OCI-LY1 (cell line): ENCODE data around the gene POLR3A.

Experiments used
- H2AFZ ChIP-seq: fragments of 200-600 bp; sonication (generic), shearing (Covaris generic); 2 replicates; pipeline ENCODE4 v1.6.0; 2014; ENCODE audit warnings: antibody characterized with exemption, mild to moderate bottlenecking, low read length
- H3F3A ChIP-seq: fragments of 200-600 bp; sonication (generic), shearing (Covaris generic); 2 replicates; pipeline ENCODE4 v1.6.0; 2014; ENCODE audit warnings: mild to moderate bottlenecking, antibody characterized with exemption, low read length, moderate library complexity; ENCODE audit not compliant: insufficient read depth
- H3K27ac ChIP-seq: fragments of 200-600 bp; sonication (generic); 2 replicates; pipeline ENCODE4 v1.5.1; 2014; ENCODE audit warnings: low read length, mixed run types, mild to moderate bottlenecking, low read depth; ENCODE audit not compliant: poor library complexity, severe bottlenecking
- H3K27me3 ChIP-seq: fragments of 200-600 bp; sonication (generic); 2 replicates; pipeline ENCODE4 v1.6.0; 2014; ENCODE audit warnings: antibody characterized with exemption, mild to moderate bottlenecking, low read length, moderate library complexity; ENCODE audit not compliant: insufficient read depth
- H3K36me3 ChIP-seq: fragments of 200-600 bp; sonication (generic); 2 replicates; pipeline ENCODE4 v1.6.1; 2014; ENCODE audit warnings: mild to moderate bottlenecking, antibody characterized with exemption, low read length, moderate library complexity, mixed read lengths; ENCODE audit not compliant: insufficient read depth
- H3K4me1 ChIP-seq: fragments of 200-600 bp; sonication (generic); 2 replicates; pipeline ENCODE4 v1.5.1; 2014; ENCODE audit warnings: mild to moderate bottlenecking, low read length, moderate library complexity; ENCODE audit not compliant: insufficient read depth, severe bottlenecking
- H3K4me2 ChIP-seq: fragments of 200-600 bp; sonication (generic), shearing (Covaris generic); 2 replicates; pipeline ENCODE4 v1.6.1; 2014; ENCODE audit warnings: low read length
- H3K4me3 ChIP-seq: fragments of 200-600 bp; sonication (generic); 2 replicates; pipeline ENCODE4 v1.5.1; 2014; ENCODE audit warnings: low read length, low read depth, mild to moderate bottlenecking, mixed read lengths; ENCODE audit not compliant: poor library complexity, severe bottlenecking
- H3K79me2 ChIP-seq: fragments of 200-600 bp; shearing (Covaris generic); 2 replicates; pipeline ENCODE4 v1.6.1; 2016; ENCODE audit warnings: mixed run types, low read length, mixed read lengths; ENCODE audit not compliant: insufficient read depth
- H3K9ac ChIP-seq: fragments of 200-600 bp; sonication (generic), shearing (Covaris generic); 2 replicates; pipeline ENCODE4 v1.6.1; 2014; ENCODE audit warnings: mild to moderate bottlenecking, low read length, mixed read lengths
- H3K9me2 ChIP-seq: fragments of 200-600 bp; sonication (generic), shearing (Covaris generic); 2 replicates; pipeline ENCODE4 v1.6.1; 2014; ENCODE audit warnings: low read depth, mild to moderate bottlenecking, low read length, mixed read lengths
- H3K9me3 ChIP-seq: fragments of 200-600 bp; shearing (Covaris generic); 2 replicates; pipeline ENCODE4 v1.6.1; 2014; ENCODE audit warnings: low read length, mixed read lengths
- H4K20me1 ChIP-seq: fragments of 200-600 bp; sonication (generic), shearing (Covaris generic); 2 replicates; pipeline ENCODE4 v1.6.0; 2016; ENCODE audit warnings: mild to moderate bottlenecking, low read length; ENCODE audit not compliant: insufficient read depth
- CTCF ChIP-seq: fragments of 200-600 bp; sonication (generic), shearing (Covaris generic); IDR thresholded peaks from 2 replicates; pipeline ENCODE4 v1.5.1; 2017; ENCODE audit warnings: mild to moderate bottlenecking, antibody characterized with exemption, low read length, moderate library complexity, mixed read lengths
- EZH2 ChIP-seq: fragments of 200-600 bp; sonication (generic), shearing (Covaris generic); IDR thresholded peaks from 2 replicates; pipeline ENCODE4 v1.8.0; 2017; ENCODE audit warnings: borderline replicate concordance, mixed run types, mild to moderate bottlenecking, antibody characterized with exemption, low read length, moderate library complexity, mixed read lengths

POLR3A gene

GRCh38 chr10:77959887-77960455 lies 69.3 kb downstream of the POLR3A start:
- Histone ChIP-seq H3K4me2 (no peak overlapping the region), H2AFZ (no peak overlapping the region), H3K4me1 (no peaks in the 10 kb centered on the region), H3K79me2 (no peaks in the 10 kb centered on the region), H3K36me3 (no peaks in the 10 kb centered on the region), H4K20me1 (no peaks in the 10 kb centered on the region), H3F3A (no peaks in the 10 kb centered on the region), H3K27ac (no peak overlapping the region), H3K4me3 (no peak overlapping the region), H3K9ac (no peak overlapping the region), H3K9me3 (no peaks in the 10 kb centered on the region), H3K9me2 (no peaks in the 10 kb centered on the region), H3K27me3 (no peaks in the 10 kb centered on the region; the same call in 1 of the 2 replicates)
- TF ChIP-seq CTCF (no peak), EZH2 (no peak)

GRCh38 chr10:77959384-77959783 lies 69.9 kb downstream of the POLR3A start:
- Histone ChIP-seq H3K4me1 (no peaks in the 10 kb centered on the region), H3K36me3 (no peaks in the 10 kb centered on the region), H3K4me3 (no peak overlapping the region), H3K9ac (no peak overlapping the region), H3K27me3 (no peaks in the 10 kb centered on the region; the same call in 1 of the 2 replicates), H3K9me3 (no peaks in the 10 kb centered on the region), H3K4me2 (no peak overlapping the region), H3K27ac (no peak overlapping the region), H3F3A (no peaks in the 10 kb centered on the region), H4K20me1 (no peaks in the 10 kb centered on the region), H3K79me2 (no peaks in the 10 kb centered on the region), H3K9me2 (no peaks in the 10 kb centered on the region), H2AFZ (no peak overlapping the region)
- TF ChIP-seq EZH2 (no peak), CTCF (no peak)

- Histone ChIP-seq H3K27me3 (no peaks in the 10 kb centered on the region), H3F3A (no peaks in the 10 kb centered on the region), H3K79me2 (no peaks in the 10 kb centered on the region), H3K9me2 (no peaks in the 10 kb centered on the region), H3K36me3 (no peaks in the 10 kb centered on the region; the same call in 1 of the 2 replicates), H3K4me1 (no peaks in the 10 kb centered on the region), H3K4me3 (no peak overlapping the region), H3K27ac (no peak overlapping the region), H3K4me2 (no peak overlapping the region), H3K9me3 (no peaks in the 10 kb centered on the region), H4K20me1 (no peaks in the 10 kb centered on the region), H3K9ac (no peak overlapping the region), H2AFZ (no peak overlapping the region)
- TF ChIP-seq CTCF (no peak), EZH2 (no peak)
These were observed 74.2 kb downstream of the POLR3A start for GRCh38 chr10:77955136-77955535.
